Hepatocyte (in vitro differentiated cells): ENCODE data around the gene TRIM44.

Experiments
- CTCF ChIP-seq: fragments of 200-600 bp; sonication (generic); IDR thresholded peaks from 2 replicates; pipeline ENCODE4 v1.5.1; 2016; ENCODE audit warnings: antibody characterized with exemption, mild to moderate bottlenecking; ENCODE audit not compliant: poor library complexity
- EZH2 ChIP-seq: fragments of 200-600 bp; sonication (generic); IDR thresholded peaks from 2 replicates; pipeline ENCODE4 v1.6.1; 2016; ENCODE audit warnings: antibody characterized with exemption, mild to moderate bottlenecking, borderline replicate concordance
- EZH2phosphoT487 ChIP-seq: fragments of 200-600 bp; sonication (generic); IDR thresholded peaks from one replicate; pipeline ENCODE4 v1.6.1; 2018; ENCODE audit warnings: antibody characterized with exemption, mild to moderate bottlenecking, low read depth, moderate library complexity; ENCODE audit not compliant: unreplicated experiment, severe bottlenecking

- no peak for TF ChIP-seq EZH2
- no peak for TF ChIP-seq CTCF
- TF ChIP-seq EZH2phosphoT487: no peak
Observed at GRCh38 chr11:35766651-35767050, 104.1 kb downstream of the TRIM44 start.
